ENCODE results near the gene HNRNPA0.

DNA sequence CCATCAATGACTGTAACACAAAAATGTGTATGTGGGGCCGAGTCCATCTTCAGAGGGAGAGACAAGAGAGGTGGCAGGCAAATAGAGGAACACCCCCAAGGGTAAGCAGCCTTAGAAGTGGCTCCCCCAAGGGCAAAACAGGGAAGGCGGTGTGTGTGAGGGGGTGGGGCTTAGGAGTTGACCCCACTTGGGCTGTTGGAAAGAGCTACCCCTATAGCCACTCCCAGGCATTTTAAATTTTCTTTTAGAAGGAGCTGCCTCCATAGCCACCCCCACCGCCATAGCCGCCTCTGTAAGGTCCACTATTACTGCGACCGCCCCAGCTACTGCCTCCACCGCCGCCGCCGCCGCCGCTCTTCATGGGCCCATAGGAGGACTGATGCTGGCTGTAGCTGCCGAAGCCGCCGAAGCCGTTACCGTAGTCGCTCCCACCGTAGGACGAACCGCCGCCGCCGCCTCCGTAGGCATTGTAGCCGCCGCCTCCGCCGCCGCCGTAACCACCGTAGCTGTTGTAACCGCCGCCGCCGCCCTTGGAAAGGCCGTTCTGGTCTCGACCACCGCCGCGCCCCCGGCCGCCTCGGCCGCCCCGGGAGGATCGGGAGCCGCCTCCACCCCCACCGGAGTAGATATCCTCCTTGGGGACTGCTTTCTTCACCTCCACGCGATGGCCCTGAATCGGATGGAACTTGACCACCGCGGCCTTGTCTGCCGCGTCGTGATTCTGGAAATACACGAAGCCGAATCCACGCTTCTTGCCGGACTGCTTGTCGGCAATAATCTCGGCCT is 1.1 kb downstream of the HNRNPA0 start:
- TF ChIP-seq, protein P1, sequence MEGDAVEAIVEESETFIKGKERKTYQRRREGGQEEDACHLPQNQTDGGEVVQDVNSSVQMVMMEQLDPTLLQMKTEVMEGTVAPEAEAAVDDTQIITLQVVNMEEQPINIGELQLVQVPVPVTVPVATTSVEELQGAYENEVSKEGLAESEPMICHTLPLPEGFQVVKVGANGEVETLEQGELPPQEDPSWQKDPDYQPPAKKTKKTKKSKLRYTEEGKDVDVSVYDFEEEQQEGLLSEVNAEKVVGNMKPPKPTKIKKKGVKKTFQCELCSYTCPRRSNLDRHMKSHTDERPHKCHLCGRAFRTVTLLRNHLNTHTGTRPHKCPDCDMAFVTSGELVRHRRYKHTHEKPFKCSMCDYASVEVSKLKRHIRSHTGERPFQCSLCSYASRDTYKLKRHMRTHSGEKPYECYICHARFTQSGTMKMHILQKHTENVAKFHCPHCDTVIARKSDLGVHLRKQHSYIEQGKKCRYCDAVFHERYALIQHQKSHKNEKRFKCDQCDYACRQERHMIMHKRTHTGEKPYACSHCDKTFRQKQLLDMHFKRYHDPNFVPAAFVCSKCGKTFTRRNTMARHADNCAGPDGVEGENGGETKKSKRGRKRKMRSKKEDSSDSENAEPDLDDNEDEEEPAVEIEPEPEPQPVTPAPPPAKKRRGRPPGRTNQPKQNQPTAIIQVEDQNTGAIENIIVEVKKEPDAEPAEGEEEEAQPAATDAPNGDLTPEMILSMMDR (IDR thresholded peaks at IDR 0.05) = no peak
- no peak for TF ChIP-seq EP300 (IDR thresholded peaks at IDR 0.05; ENCODE audit: low read depth)
- no peak for TF ChIP-seq POLR2AphosphoS5 (IDR thresholded peaks at IDR 0.05)

Measured in transverse colon (tissue), 4 donors.